HG03378 (cell line): Measurements from ENCODE around the gene MYOCOS.
A peak's percentile ranks its signal among the peaks of the same experiment; 100 is the strongest.
"Not testable (repeated sequence)": the region's sequence is repeated elsewhere in the genome, so short reads cannot be mapped to it uniquely, and the experiment has no call there.

Experiments used
- ATAC-seq: cut with Tn5 transposase; IDR thresholded peaks from one replicate; pipeline ENCODE4 v1.9.1; 2021; ENCODE audit warnings: mild to moderate bottlenecking, moderate library complexity; ENCODE audit not compliant: unreplicated experiment

The MYOCOS gene, protein sequence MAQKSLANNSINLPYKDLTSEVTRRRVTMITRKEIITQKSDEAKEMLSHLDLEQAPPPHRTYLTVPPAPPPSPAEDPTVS

DNA sequence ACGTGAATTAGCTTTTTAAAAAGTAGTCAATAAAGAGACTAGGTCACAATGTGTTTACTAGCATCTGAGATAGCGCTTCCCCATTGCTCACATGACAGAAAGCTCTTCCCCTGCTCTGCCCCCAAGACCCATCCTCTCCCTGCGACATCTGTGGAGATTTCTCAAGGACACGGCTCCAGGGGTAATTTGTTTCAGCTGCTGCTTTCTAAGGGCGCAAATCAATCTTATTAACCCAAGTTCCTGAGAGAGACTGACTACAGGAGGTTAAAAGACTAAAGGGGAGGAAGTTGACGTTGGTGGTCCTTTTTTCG, at the start of gene MYOCOS:
Gene MYOCOS, plus strand, starts transcription at position 92 of the 311 bp plus-strand sequence. CDS start 1,641 bp downstream, outside the sequence.
- no peak for ATAC-seq

DNA sequence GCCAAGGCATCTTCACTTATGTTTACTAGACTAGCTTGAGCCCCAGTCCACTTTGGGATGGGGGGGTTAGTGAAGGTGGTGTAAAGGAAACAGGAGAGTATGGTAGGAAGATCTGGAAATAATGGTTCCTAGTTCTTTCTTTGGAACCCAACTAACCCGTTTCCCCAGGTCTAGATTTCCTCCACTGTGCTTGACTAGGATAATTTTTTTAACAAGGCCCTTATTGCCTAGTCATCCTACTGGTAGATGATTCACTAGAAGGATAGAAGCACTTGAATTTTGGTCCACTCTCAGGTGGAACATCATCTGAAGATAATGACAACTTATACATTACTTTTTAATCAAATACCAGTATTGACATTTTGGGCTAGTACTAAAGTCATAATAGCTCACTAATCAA, 45.9 kb upstream of the MYOCOS start:
- no peak for ATAC-seq

DNA sequence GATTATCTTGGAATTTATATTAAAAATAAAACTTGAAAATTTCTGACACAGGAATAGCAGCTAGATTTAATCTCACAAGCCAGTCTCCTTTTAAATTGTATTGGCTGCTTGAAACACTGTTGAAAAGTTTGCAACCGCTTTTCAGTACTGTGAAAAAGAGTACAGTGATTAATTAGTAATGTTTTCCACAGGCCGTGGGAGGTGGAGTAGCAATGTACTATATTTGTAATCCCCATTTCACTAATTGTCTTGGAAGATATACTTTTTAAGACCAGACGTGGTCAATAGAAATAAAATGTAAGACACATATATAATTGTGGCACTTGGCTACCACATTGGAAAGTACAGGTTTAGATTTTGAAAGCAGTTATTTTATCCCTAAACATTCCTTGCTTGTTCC, 40.8 kb upstream of the MYOCOS start:
- no peak for ATAC-seq

DNA sequence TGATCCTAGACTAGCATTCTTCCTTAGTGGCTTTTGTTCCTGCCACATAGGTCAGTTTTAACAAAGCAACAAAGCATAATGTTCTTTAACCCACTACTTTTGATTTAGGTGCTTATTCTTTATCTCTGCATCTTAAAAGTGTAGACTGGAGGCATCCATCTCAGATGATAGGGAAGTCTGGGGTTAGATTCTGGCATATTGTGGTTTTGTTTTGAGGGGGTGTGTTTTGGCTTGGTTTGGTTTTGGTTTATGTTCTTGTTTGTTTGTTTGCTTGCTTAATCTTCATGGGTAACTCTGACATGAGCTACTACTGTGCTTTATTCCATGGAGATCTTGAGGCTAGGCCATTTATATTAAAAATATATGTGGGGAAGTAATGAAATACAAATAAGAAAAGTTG, 40.3 kb upstream of the MYOCOS start:
- ATAC-seq = no peak

DNA sequence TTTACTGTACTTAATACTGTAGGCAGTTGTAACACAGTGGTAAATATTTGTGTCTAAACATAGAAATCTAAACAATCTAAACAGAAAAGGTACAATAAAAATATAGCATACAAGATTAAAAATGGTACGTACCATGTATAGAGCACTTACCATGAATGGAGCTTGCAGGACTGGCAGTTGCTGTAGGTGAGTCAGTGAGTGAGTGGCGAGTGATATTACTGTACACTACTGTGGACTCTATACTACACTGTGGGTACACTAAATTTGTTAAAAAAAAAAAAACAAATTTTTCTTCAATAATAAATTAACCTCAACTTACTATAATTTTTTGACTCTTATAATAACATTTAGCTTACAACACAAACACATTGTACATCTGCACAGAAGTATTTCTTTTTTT, 39.5 kb upstream of the MYOCOS start:
- ATAC-seq = no peak

DNA sequence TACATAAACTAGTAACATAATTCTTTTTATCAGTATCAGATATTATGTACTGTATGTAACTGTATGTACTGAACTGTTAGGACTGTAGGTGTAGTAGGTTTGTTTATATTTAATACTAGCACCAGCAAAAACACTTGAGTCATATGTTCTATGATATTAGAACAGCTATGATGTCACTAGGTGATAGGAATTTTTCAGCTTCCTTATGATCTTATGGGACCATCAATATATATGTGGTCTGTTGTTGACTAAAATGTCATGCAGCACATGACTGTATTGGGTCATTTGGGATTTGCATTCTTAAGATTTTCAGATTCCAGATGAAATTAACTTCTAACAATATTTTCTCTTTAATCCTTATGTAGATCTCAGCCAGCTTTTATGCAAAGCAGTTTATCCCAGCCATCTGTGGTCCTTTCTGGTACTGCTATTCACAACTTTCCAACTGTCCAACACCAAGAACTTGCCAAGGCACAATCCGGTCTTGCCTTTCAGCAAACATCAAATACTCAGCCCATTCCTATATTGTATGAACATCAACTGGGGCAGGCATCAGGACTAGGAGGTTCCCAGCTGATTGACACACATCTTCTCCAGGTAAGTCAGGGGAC, 38.3 kb upstream of the MYOCOS start:
- ATAC-seq = no peak

DNA sequence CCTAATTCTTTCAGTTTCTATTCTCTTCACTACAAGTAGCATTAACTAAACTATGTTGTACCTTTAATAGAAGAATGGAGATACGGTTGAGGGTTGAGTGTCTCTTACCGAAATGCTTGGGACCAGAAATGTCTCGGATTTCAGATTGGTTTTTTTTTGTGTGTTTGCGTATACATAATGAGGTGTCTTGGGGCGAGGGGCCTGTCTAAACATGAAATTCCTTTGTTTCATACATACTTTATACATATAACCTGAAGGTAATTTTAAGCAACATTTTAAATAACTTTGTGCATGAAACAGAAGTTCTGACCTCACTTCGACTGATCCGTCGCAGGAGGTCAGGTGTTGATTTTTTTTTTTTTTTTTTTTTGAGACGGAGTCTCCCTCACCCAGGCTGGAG, 36.3 kb upstream of the MYOCOS start:
- ATAC-seq = no peak

DNA sequence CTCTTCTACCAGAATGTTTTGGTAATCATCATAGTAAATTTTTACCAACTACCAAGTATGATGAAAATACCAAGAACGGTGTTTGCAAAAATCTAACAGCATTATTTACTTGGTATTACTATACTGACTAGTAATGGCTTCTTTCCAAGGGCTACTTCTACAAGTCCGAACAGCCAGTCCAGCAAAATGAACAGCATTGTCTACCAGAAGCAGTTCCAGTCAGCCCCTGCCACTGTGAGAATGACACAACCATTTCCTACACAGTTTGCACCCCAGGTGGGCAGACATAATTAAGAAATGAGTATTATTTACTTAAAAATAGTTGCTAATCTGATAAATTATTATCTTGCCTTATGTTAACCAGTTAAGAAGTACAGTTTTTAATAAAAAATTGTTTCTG, 33.8 kb upstream of the MYOCOS start:
- no peak for ATAC-seq

DNA sequence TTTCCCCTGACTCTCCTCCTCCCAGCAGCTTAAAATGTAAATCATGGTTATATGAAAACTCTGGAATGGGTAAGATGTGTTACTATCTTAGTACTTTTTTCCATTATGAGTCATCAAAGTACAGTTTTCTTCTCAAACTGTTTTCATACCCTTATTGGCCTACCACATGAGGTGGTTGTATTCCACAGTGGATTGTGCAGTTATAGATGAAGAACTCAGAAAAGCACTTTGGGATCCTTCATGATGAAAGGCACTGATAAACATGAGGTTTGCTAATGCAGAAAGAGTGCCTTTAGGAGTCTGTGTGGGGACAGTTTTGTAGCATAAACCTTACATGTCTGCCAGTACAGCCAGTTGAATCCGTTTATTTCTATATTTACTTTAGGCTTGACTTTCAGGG, 32.0 kb upstream of the MYOCOS start:
- ATAC-seq = no peak

DNA sequence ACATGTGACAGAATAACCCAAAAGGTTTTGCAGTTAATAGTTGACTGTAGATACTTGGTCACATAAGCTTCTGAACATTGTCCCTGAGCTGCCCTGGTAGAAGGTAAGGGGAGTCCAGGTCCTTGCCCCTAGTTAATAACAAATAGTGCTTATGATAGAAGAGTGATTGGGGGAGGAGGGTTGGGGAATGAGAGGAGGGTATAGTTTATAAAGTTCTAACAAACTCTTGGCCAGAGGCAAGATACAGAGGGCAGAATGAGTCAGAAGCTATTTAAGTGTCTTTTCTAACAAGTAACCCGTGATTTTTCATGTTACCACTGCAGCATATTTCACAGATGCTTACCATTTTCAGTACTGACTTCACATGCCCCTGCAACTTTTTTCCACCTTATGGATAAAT, 26.7 kb upstream of the MYOCOS start:
- peak; percentile 62 for ATAC-seq

DNA sequence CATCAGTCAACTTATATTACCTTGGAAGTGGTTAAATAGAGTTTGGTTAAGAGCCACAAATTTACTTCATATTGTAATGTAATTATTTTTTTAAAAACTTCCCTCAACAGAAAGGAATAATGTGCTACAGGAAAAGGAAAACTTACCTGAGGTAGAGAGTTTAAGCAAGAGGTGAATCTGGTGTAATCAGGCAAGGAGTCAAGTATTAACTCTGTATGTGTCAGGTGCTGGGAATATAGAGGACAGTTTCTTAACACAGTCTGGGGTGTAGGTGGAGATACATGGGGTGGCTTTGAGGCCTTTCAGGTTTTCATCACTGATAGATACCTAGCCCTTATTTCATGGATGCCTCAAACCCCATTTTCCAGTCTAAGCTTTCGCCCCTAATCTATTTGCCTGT, 25.9 kb upstream of the MYOCOS start:
- ATAC-seq = no peak

DNA sequence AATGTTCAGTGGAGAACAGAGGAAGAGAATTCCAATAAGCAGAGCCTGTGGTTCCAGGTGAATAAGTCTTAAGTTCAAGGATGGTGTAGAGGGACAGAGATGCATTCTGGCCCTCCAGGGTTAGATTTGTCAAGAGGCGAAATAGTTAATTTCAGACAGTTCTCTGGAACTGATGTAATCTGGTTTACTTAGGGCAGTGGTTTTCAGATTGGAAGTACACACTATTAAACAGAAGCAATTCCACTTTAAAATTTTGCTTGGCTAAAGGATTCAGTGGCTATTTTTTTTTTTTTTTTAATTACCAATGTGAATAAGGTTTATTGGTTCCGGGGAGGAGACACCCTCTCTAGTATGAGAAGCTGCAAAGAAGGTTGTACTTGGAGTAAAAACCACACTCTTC, 25.3 kb upstream of the MYOCOS start:
- ATAC-seq = no peak

DNA sequence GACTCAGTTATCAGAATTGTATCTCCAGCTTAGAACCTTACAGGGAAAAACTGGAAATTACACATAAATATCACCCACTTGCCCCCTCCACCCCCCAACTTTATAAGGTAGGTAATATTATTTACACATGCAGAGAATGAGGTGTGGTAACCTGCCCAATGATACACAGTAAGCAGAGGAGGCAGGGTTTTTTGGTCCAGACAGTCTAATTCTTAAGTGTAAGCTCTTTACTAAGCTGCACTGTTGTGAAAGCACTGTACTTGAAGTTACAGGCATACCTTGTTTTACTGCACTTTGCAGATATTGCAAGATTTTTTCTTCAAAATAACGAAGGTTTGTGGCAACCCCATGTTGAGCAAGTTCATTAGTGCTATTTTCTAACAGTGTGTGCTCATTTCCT, 24.8 kb upstream of the MYOCOS start:
- no peak for ATAC-seq

DNA sequence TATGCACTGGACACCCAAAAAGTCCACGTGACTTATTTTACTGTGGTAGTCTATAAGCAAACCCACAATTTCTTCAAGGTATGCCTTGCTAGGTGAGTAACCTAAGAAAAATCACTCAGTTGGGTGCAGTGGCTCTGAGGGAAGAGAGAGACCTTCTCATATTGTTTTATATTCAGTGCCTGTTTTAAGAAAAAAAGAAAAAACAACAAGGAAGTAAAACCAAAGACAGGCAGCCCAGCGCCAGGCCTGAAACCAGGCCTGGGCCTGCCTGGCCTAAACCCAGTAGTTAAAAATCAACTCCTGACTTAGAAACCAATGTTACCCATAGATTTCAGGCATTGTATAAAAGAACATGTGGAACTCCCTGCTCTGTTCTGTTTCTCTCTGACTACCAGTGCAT, 21.7 kb upstream of the MYOCOS start:
- not testable (repeated sequence) for ATAC-seq

DNA sequence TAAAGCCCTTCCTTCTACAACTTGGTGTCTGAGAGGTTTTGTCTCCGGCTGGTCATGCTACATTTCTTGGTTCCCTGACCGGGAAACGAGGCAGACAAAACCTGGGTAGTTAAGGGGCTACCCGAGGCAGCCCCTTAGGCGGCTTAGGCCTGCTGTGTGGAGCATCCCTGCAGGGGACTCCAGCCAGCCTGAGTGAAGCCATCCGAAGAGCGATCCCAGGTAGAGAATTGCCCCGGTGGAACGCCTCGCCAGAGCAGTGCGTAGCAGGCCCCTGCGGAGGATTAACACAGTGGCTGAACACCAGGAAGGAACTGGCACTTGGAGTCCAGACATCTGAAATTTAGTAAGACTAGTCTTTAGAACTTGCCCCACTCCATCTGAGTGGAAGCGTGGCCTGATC, 21.2 kb upstream of the MYOCOS start:
- no peak for ATAC-seq

DNA sequence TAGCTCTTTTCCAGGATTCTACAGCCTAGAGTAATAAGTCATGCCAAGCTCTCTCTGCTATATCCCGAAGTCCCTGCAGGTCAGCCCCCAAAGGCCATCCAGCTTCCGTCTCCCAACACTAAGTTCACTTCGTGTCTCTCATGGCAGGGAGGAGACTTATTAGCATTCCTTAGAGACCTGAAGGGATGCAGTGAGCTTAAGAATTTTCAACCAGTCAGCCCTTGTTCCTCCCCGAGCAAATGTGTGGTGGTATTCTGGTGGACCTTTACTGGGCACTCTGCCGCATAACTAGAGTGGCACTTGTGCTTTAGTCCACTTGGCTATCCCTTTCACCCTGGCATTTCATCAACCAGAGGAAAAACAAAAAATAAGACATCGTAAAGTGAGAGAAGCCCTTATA, 19.0 kb upstream of the MYOCOS start:
- ATAC-seq = not testable (repeated sequence)

DNA sequence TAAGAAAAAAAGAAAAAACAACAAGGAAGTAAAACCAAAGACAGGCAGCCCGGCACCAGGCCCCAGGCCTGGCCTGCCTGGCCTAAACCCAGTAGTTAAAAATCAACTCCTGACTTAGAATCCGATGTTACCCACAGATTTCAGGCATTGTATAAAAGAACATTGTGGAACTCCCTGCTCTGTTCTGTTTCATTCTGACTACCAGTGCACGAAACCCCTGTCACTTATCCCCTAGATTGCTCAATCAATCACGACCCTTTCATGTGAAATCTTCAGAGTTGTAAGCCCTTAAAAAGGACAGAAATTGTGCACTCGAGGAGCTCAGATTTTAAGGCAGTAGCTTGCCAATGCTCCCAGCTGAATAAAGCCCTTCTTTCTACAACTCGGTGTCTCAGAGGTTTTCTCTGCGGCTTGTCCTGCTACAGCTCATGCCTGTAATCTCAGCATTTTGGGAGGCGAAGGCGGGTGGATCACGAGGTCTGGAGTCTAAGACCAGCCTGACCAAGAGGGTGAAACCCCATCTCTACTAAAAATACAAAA, 15.6 kb upstream of the MYOCOS start:
- ATAC-seq = peak; percentile 55

DNA sequence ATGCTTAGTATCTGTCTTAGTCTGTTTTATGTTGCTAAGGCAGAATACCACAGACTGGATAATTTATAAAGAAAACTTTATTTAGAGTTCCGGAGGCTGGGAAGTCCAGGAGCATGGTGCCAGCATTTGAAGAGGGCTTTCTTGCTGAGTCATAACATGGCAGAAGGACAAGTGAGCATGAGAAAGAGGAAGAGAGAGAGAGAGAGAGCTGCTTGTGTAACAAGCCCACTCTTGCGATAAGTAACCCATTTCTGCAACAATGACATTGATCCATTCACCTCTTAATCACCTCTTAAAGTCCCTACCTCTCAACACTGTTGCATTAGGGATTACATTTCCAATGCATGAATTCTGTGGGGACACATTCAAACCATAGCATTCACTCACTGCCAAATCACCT, 11.7 kb upstream of the MYOCOS start:
- ATAC-seq = peak; percentile 49

DNA sequence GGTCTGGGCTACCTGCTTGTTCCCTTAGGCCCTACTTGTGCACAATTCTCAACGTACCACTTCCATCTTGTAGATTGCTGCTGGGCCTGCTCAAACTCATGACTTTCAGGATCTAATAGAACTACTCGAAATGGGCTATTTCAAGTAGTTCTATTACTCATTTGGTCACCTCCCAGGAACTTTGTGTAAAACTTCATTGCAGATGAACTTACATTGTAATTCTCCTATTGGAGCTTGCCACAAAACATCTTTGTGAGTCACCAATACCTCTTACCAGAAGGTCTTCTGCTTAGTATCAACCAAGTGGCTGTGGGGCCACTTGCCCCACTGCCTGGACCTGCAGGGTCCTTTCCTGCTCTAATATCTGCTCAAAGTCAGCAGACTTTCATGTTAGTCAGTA, 10.7 kb upstream of the MYOCOS start:
- ATAC-seq = no peak

DNA sequence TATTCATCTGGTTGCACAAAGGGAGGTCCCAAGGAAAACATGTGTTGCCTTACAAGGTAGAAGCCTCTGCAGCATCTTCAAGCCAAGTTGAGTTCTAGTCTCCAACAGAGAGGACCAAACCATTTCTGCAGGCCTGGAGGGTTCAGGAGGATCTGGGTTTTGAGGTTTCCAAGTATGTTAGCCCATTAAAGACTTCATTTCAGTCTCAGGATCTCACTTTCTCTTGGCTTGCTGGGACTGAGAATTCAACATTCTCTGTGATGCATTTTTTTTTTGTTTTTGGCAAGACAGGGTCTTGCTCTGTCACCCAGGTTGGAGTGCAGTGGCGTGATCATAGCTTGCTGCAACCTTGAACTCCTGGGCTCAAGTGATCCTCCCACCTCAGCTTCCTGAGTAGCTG, 8.8 kb upstream of the MYOCOS start:
- ATAC-seq = no peak

DNA sequence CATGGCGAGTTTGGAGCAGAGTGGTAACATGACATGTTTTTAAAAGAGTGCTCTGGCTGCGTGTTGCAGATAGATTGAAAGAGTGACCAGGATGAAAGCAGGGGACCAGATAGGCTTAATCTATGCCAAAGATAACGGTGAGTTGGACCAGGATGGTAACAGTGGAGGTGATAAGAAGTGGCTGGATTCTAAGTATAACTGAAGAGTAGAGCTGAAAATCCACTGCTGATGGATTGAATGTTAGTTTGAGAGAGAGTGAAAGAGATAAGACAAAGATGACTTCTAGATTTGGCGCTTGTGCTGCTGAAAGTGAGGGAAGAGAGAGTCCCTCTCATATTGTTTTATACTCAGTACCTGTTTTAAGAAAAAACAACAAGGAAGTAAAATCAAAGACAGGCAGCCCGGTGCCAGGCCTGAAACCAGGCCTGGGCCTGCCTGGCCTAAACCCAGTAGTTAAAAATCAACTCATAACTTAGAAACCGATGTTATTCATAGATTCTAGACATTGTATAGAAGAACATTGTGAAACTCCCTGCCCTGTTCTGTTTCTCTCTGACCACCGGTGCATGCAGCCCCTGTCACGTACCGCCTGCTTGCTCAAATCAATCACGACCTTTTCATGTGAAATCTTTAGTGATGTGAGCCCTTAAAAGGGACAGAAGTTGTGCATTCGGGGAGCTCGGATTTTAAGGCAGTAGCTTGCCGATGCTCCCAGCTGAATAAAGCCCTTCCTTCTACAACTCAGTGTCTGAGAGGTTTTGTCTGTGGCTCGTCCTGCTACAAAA, 6.7 kb upstream of the MYOCOS start:
- peak; percentile 42 for ATAC-seq

DNA sequence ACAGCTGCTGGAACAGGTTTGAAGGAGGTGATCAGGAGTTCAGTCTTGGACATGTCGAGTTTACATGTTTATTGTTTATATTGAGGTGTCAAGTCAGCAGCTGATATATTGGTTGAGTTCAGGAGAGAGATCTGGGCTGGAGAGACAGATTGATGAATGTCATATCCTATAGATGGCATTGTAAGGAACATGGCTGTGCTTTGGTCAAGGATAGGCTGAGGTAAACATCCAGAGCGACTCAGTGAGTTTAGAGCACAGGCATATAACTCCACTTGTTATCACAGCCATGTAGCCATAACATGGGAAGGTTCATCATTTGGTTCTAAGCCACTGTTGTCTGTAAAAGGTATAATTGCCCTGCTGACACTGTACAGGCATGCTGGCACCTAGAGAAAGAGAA, 5.5 kb upstream of the MYOCOS start:
- ATAC-seq = no peak
